SIG-M5 treated with dmso at 0.1 percent for 504 hours (cell line): ENCODE data around the gene OS9.

Experiments used
- DNase-seq: peaks from one replicate; lab custom pipeline; 2025; ENCODE audit not compliant: unreplicated experiment; lab: John Stamatoyannopoulos, UW

OS9 gene

GRCh38 chr12:57751788-57752667 is 58.1 kb downstream of the OS9 start, which contains the start of gene CDK4:
CDK4 (minus strand) TSS chr12:57752310; CDS start chr12:57751717, 593 bp downstream.
- DNase-seq = peak; percentile 100

GRCh38 chr12:57752668-57753000 is 58.7 kb downstream of the OS9 start:
- DNase-seq = no peak

GRCh38 chr12:57753756-57754337 is 59.9 kb downstream of the OS9 start:
- DNase-seq = no peak

- DNase-seq = peak; percentile 78
Measured at GRCh38 chr12:57754411-57755193, 60.7 kb downstream of the OS9 start, which contains the start of gene MARCHF9. MARCHF9 (plus strand) TSS chr12:57755103; CDS start chr12:57755529, 426 bp downstream.

- no peak for DNase-seq
Measured at GRCh38 chr12:57755194-57755453, 61.2 kb downstream of the OS9 start.

- peak; percentile 29 for DNase-seq
Measured at GRCh38 chr12:57755454-57756372, 61.8 kb downstream of the OS9 start.

- peak; percentile 72 for DNase-seq
Measured at GRCh38 chr12:57756406-57757341, 62.7 kb downstream of the OS9 start.

- no peak for DNase-seq
Measured at GRCh38 chr12:57757771-57758170, 63.8 kb downstream of the OS9 start.

- no peak for DNase-seq
Measured at GRCh38 chr12:57758552-57759359, 64.8 kb downstream of the OS9 start.

GRCh38 chr12:57759360-57759980 is 65.5 kb downstream of the OS9 start:
- DNase-seq = peak; percentile 58

GRCh38 chr12:57760347-57760982 is 66.5 kb downstream of the OS9 start:
- DNase-seq = no peak

GRCh38 chr12:57761391-57761998 is 67.6 kb downstream of the OS9 start:
- DNase-seq = no peak

- no peak for DNase-seq
Measured at GRCh38 chr12:57762463-57762862, 68.5 kb downstream of the OS9 start.

- DNase-seq = no peak
Measured at GRCh38 chr12:57763881-57764661, 70.1 kb downstream of the OS9 start.

GRCh38 chr12:57764662-57765002 is 70.7 kb downstream of the OS9 start:
- no peak for DNase-seq

GRCh38 chr12:57765003-57765697 is 71.2 kb downstream of the OS9 start:
- peak; percentile 50 for DNase-seq
